Islet of Langerhans (tissue), 1 donor: ENCODE results near the gene PIGU.

Experiments
- FAIRE-seq: peaks from one replicate; lab custom pipeline; 2011; peaks lifted over from hg19 to GRCh38; lab: Jason Lieb, UNC

The PIGU gene

GRCh38 chr20:34654207-34654744 lies 22.6 kb downstream of the PIGU start:
- FAIRE-seq: no peak

GRCh38 chr20:34651200-34651599 lies 25.7 kb downstream of the PIGU start:
- FAIRE-seq: no peak

GRCh38 chr20:34647737-34648136 lies 29.2 kb downstream of the PIGU start:
- no peak for FAIRE-seq

GRCh38 chr20:34644951-34645350 lies 31.9 kb downstream of the PIGU start:
- no peak for FAIRE-seq

GRCh38 chr20:34644345-34644744 lies 32.5 kb downstream of the PIGU start:
- no peak for FAIRE-seq

- FAIRE-seq: no peak
These were observed 33.0 kb downstream of the PIGU start for GRCh38 chr20:34643928-34644327.

GRCh38 chr20:34642009-34642408 lies 34.9 kb downstream of the PIGU start:
- no peak for FAIRE-seq

- no peak for FAIRE-seq
These were observed 37.1 kb downstream of the PIGU start for GRCh38 chr20:34639755-34640222.

- FAIRE-seq: no peak
These were observed 38.4 kb downstream of the PIGU start for GRCh38 chr20:34638532-34638931.

- no peak for FAIRE-seq
These were observed 38.9 kb downstream of the PIGU start for GRCh38 chr20:34638039-34638292.

- no peak for FAIRE-seq
These were observed 39.5 kb downstream of the PIGU start for GRCh38 chr20:34637245-34638038.

GRCh38 chr20:34636648-34637047 lies 40.2 kb downstream of the PIGU start:
- no peak for FAIRE-seq

GRCh38 chr20:34634392-34634791 lies 42.5 kb downstream of the PIGU start:
- FAIRE-seq: no peak

GRCh38 chr20:34632870-34633452 lies 43.9 kb downstream of the PIGU start:
- FAIRE-seq: no peak

- no peak for FAIRE-seq
These were observed 47.0 kb downstream of the PIGU start for GRCh38 chr20:34629904-34630303.

GRCh38 chr20:34629342-34629741 lies 47.5 kb downstream of the PIGU start:
- no peak for FAIRE-seq

- no peak for FAIRE-seq
These were observed 48.9 kb downstream of the PIGU start for GRCh38 chr20:34628026-34628425.

- no peak for FAIRE-seq
These were observed 49.4 kb downstream of the PIGU start for GRCh38 chr20:34627458-34627857.

GRCh38 chr20:34626992-34627391 lies 49.9 kb downstream of the PIGU start:
- FAIRE-seq: no peak

- no peak for FAIRE-seq
These were observed 52.3 kb downstream of the PIGU start for GRCh38 chr20:34624629-34625028.

GRCh38 chr20:34622821-34623451 lies 54.0 kb downstream of the PIGU start:
- FAIRE-seq: no peak

- FAIRE-seq: no peak
These were observed 55.2 kb downstream of the PIGU start for GRCh38 chr20:34621383-34622367.
